GM12865 (cell line): Measurements from ENCODE around the gene RAC2.

Experiments
- DNase-seq: peaks from one replicate; pipeline ENCODE4 v3.0.0; 2010; ENCODE audit warnings: low read depth
- H3K4me3 ChIP-seq: 2 replicates; pipeline ENCODE4 v1.5.1; 2011; ENCODE audit warnings: mild to moderate bottlenecking, low read depth, low read length, control low read depth
- CTCF ChIP-seq: IDR thresholded peaks from 2 replicates; pipeline ENCODE4 v1.5.1; 2011; ENCODE audit warnings: low read length, control low read depth, low read depth, inconsistent platforms; ENCODE audit not compliant: insufficient read depth; ENCODE audit errors: missing control alignments

Gene RAC2

GRCh38 chr22:37225481-37225880 is 18.6 kb downstream of the RAC2 start:
- no peak overlapping the region for H3K4me3 ChIP-seq
- no peak for DNase-seq
- peak; percentile 30 for TF ChIP-seq CTCF

- TF ChIP-seq CTCF, result no peak
- no peak for DNase-seq
- no peak overlapping the region for H3K4me3 ChIP-seq
Observed at GRCh38 chr22:37224757-37225420, 19.2 kb downstream of the RAC2 start.

GRCh38 chr22:37223965-37224551 is 20.0 kb downstream of the RAC2 start:
- DNase-seq, result peak; percentile 76
- no peak overlapping the region for H3K4me3 ChIP-seq
- no peak for TF ChIP-seq CTCF

GRCh38 chr22:37222440-37222971 is 21.6 kb downstream of the RAC2 start:
- no peak overlapping the region for H3K4me3 ChIP-seq
- TF ChIP-seq CTCF, result no peak
- peak; percentile 73 for DNase-seq

GRCh38 chr22:37221424-37222333 is 22.4 kb downstream of the RAC2 start:
- peak; percentile 8 for TF ChIP-seq CTCF
- no peak for DNase-seq
- no peak overlapping the region for H3K4me3 ChIP-seq

- peak overlapping the region; percentile 90 for H3K4me3 ChIP-seq
- no peak for TF ChIP-seq CTCF
- peak; percentile 74 for DNase-seq
Observed at GRCh38 chr22:37220543-37220981, 23.5 kb downstream of the RAC2 start.
